H4 (cell line): ENCODE measurements around the gene LACRT. TPM values are rescaled to one million over a fixed set of nuclear protein-coding genes. Genes with fewer than 3 reads are reported as not detected.
A peak's percentile ranks its signal among the peaks of the same experiment; 100 is the strongest.

Experiments
- DNase-seq: peaks from one replicate; pipeline ENCODE4 v3.0.0-alpha.2; 2015; ENCODE audit warnings: low spot score
- total RNA-seq: library from RNA; depleted of rRNA; stranded (reverse); fragments of >200 nt; shearing (Covaris generic); gene quantifications from 2 replicates; pipeline ENCODE4 v1.2.3, GENCODE V29; 2014; rRNA removed

Gene LACRT
- total RNA-seq, 1 experiment from 2014 or later = not detected

- peak; percentile 14 for DNase-seq
Observed at GRCh38 chr12:54602661-54603060, 32.0 kb downstream of the LACRT start.

- peak; percentile 23 for DNase-seq
Observed at GRCh38 chr12:54601841-54602240, 32.9 kb downstream of the LACRT start.

GRCh38 chr12:54598970-54599369, 35.7 kb downstream of the LACRT start:
- no peak for DNase-seq

- DNase-seq = peak; percentile 53
Observed at GRCh38 chr12:54596526-54596946, 38.2 kb downstream of the LACRT start.

GRCh38 chr12:54595471-54595870, 39.2 kb downstream of the LACRT start:
- DNase-seq = no peak

- DNase-seq = no peak
Observed at GRCh38 chr12:54593725-54594124, 41.0 kb downstream of the LACRT start.

- no peak for DNase-seq
Observed at GRCh38 chr12:54593135-54593534, 41.6 kb downstream of the LACRT start.

GRCh38 chr12:54592316-54592715, 42.4 kb downstream of the LACRT start:
- peak; percentile 65 for DNase-seq

GRCh38 chr12:54590978-54591591, 43.6 kb downstream of the LACRT start:
- DNase-seq = no peak

GRCh38 chr12:54589964-54590363, 44.7 kb downstream of the LACRT start:
- no peak for DNase-seq

GRCh38 chr12:54588890-54589267, 45.8 kb downstream of the LACRT start:
- DNase-seq = no peak

- no peak for DNase-seq
Observed at GRCh38 chr12:54588110-54588889, 46.4 kb downstream of the LACRT start, which contains the start of gene PPP1R1A. PPP1R1A (minus strand) TSS chr12:54588659; CDS start chr12:54588488, 171 bp downstream.

- no peak for DNase-seq
Observed at GRCh38 chr12:54587315-54587873, 47.3 kb downstream of the LACRT start.

- DNase-seq = no peak
Observed at GRCh38 chr12:54586620-54587019, 48.1 kb downstream of the LACRT start.

- no peak for DNase-seq
Observed at GRCh38 chr12:54585243-54585642, 49.5 kb downstream of the LACRT start.

GRCh38 chr12:54584128-54584527, 50.6 kb downstream of the LACRT start:
- DNase-seq = no peak

- DNase-seq = no peak
Observed at GRCh38 chr12:54583726-54584125, 51.0 kb downstream of the LACRT start.

GRCh38 chr12:54581412-54581811, 53.3 kb downstream of the LACRT start:
- DNase-seq = no peak

Other genes starting within 250 kb of the LACRT start
- 86.7 and 89.4 TPM in 2 replicates for gene ITGA5, start 215.6 kb downstream of the LACRT start, total RNA-seq
- not detected in 2 replicates for gene GTSF1, start 161.3 kb downstream of the LACRT start, total RNA-seq
- gene NCKAP1L, start 137.1 kb downstream of the LACRT start, total RNA-seq = under 0.01 TPM in 1 of 2 replicates, not detected in the other
- 0.10 and 0.43 TPM in 2 replicates for gene PDE1B, start 85.3 kb downstream of the LACRT start, total RNA-seq
- gene PPP1R1A, start 46.2 kb downstream of the LACRT start, total RNA-seq = 0.21 TPM in 1 of 2 replicates, not detected in the other
- gene DCD, start 13.5 kb upstream of the LACRT start, total RNA-seq = not detected in 2 replicates
- gene MUCL1, start 219.6 kb upstream of the LACRT start, total RNA-seq = not detected in 2 replicates